Endothelial cell of umbilical vein (primary cell): Measurements from ENCODE around the gene DCHS1. TPM values are rescaled to one million over a fixed set of nuclear protein-coding genes. Genes with fewer than 3 reads are reported as not detected.
A peak's percentile ranks its signal among the peaks of the same experiment; 100 is the strongest.

Source experiments
- BruUV-seq: library from RNA; stranded (reverse); fragments of 400-500 nt; replicated peaks from 2 replicates; lab custom pipeline; 2021; lab: Mats Ljungman, UMichigan
- CTCF ChIA-PET: fragments of 300-600, 350-600 bp; sonication (Branson Sonifier 250); formaldehyde crosslinking; loops from one replicate; lab custom pipeline; 2021; ENCODE audit warnings: antibody characterized with exemption, inconsistent platforms; lab: Charles Lee
- POLR2A ChIA-PET: fragments of 300-600, 350-600 bp; sonication (Branson Sonifier 250); formaldehyde crosslinking; loops from one replicate; lab custom pipeline; 2021; ENCODE audit warnings: antibody characterized with exemption, inconsistent platforms; lab: Charles Lee
- DNase-seq: peaks from one replicate; pipeline ENCODE4 v3.0.0-alpha.2; 2011; ENCODE audit warnings: low read depth, low spot score
- FAIRE-seq: peaks from 2 replicates; lab custom pipeline; 2011; peaks lifted over from hg19 to GRCh38; lab: Jason Lieb, UNC
- H2AFZ ChIP-seq: 2 replicates; pipeline ENCODE4 v1.6.0; 2012; ENCODE audit warnings: low read depth, low read length, control low read depth, inconsistent platforms
- H3K27ac ChIP-seq: 2 replicates; pipeline ENCODE4 v1.5.1; 2011; ENCODE audit warnings: low read depth, mild to moderate bottlenecking, control low read depth, low read length, moderate library complexity; ENCODE audit not compliant: insufficient read depth
- H3K27me3 ChIP-seq, 2 experiments: 2 replicates each; pipeline versions ENCODE4 v1.6.0 to v1.6.1; 2011; ENCODE audit warnings: low read length in 2 of 2, mixed read lengths in 1 of 2; ENCODE audit not compliant: control insufficient read depth in 2 of 2, insufficient read depth in 2 of 2
- H3K36me3 ChIP-seq, 2 experiments: 2 replicates in 1 of 2; 3 replicates in 1 of 2; pipeline ENCODE4 v1.5.1; 2011; ENCODE audit warnings: low read length in 2 of 2, mild to moderate bottlenecking in 1 of 2, moderate library complexity in 1 of 2; ENCODE audit not compliant: control insufficient read depth in 2 of 2, insufficient read depth in 2 of 2; ENCODE audit errors: extremely low read depth in 1 of 2
- H3K4me1 ChIP-seq: 3 replicates; pipeline ENCODE4 v1.5.1; 2011; ENCODE audit warnings: mild to moderate bottlenecking, low read length; ENCODE audit not compliant: control insufficient read depth, insufficient read depth; ENCODE audit errors: extremely low read depth
- H3K4me2 ChIP-seq: 2 replicates; pipeline ENCODE4 v1.6.1; 2011; ENCODE audit warnings: low read length, control low read depth, mixed read lengths; ENCODE audit not compliant: insufficient read depth
- H3K4me3 ChIP-seq, 3 experiments: fragments of 200-600 bp in 1 of 3; sonication (generic), shearing (Covaris generic) in 1 of 3; replicated peaks in 1 of 3; 2 replicates each; pipeline ENCODE4 v1.5.1; 2011 to 2016; ENCODE audit warnings: control low read depth in 3 of 3, low read length in 3 of 3, mild to moderate bottlenecking in 2 of 3, inconsistent platforms in 1 of 3, low read depth in 1 of 3, moderate library complexity in 1 of 3; ENCODE audit not compliant: insufficient read depth in 1 of 3
- H3K79me2 ChIP-seq: 2 replicates; pipeline ENCODE4 v1.6.0; 2012; ENCODE audit warnings: low read length, inconsistent platforms; ENCODE audit not compliant: control insufficient read depth, insufficient read depth
- H3K9ac ChIP-seq: replicated peaks from 2 replicates; pipeline ENCODE3; 2011; ENCODE audit warnings: low read length, control low read depth; ENCODE audit not compliant: insufficient read depth; ENCODE audit errors: extremely low read depth
- H3K9me1 ChIP-seq: replicated peaks from 3 replicates; pipeline ENCODE4 v1.6.0; 2011; ENCODE audit warnings: mild to moderate bottlenecking, low read length; ENCODE audit not compliant: control insufficient read depth, insufficient read depth; ENCODE audit errors: extremely low read depth
- H3K9me3 ChIP-seq: replicated peaks from 2 replicates; pipeline ENCODE4 v1.5.1; 2012; ENCODE audit warnings: low read length, inconsistent platforms; ENCODE audit not compliant: control insufficient read depth, insufficient read depth
- H4K20me1 ChIP-seq: replicated peaks from 2 replicates; pipeline ENCODE3; 2011; ENCODE audit warnings: mild to moderate bottlenecking, low read length; ENCODE audit not compliant: control insufficient read depth, insufficient read depth; ENCODE audit errors: extremely low read depth
- EZH2 ChIP-seq: IDR thresholded peaks from 2 replicates; pipeline ENCODE4 v1.6.1; 2012; ENCODE audit warnings: borderline replicate concordance, low read depth, mild to moderate bottlenecking, moderate library complexity, low read length, inconsistent platforms; ENCODE audit not compliant: severe bottlenecking
- FOS ChIP-seq: IDR thresholded peaks from 2 replicates; pipeline ENCODE4 v1.6.1; 2011; ENCODE audit warnings: mild to moderate bottlenecking, low read length, moderate library complexity, borderline replicate concordance; ENCODE audit not compliant: insufficient read depth
- GATA2 ChIP-seq: IDR thresholded peaks from 2 replicates; pipeline ENCODE4 v1.7.0; 2011; ENCODE audit warnings: low read depth, mild to moderate bottlenecking, moderate library complexity, mixed read lengths, low read length; ENCODE audit not compliant: insufficient read length, insufficient read depth
- JUN ChIP-seq: IDR thresholded peaks from 2 replicates; pipeline ENCODE4 v1.6.1; 2011; ENCODE audit warnings: borderline replicate concordance, low read depth; ENCODE audit not compliant: insufficient read length, insufficient read depth
- MYC ChIP-seq: IDR thresholded peaks from one replicate; pipeline ENCODE4 v1.6.1; 2011; ENCODE audit warnings: mild to moderate bottlenecking, low read depth, low read length
- POLR2A ChIP-seq: IDR thresholded peaks from 2 replicates; pipeline ENCODE4 v1.6.1; 2012; ENCODE audit warnings: low read depth, mild to moderate bottlenecking, control low read depth, low read length
- POLR2AphosphoS5 ChIP-seq: IDR thresholded peaks from 2 replicates; pipeline ENCODE4 v1.6.1; 2012; ENCODE audit warnings: low read depth, mild to moderate bottlenecking, control low read depth, low read length, moderate library complexity; ENCODE audit not compliant: insufficient read depth
- dilution Hi-C: fragments of 300-500 bp; cut with MboI; formaldehyde crosslinking; loops from one replicate; pipeline ENCODE4 v1.15.0; 2019; ENCODE audit warnings: low sequenced_read_pairs; ENCODE audit not compliant: extremely low pct_ligation_motif_present
- intact Hi-C: fragments of 100-400 bp; cut with micrococcal nuclease; formaldehyde crosslinking; loops from one replicate; pipeline ENCODE4 v1.10.0; 2022
- polyA plus RNA-seq, 4 experiments: library from polyadenylated mRNA; depleted of rRNA in 3 of 4; stranded (reverse) in 3 of 4; unstranded in 1 of 4; fragments of >200 nt; gene quantifications; 2 replicates each; pipeline versions ENCODE4 v1.2.1 to v1.2.3, GENCODE V29; 2011 to 2012; ENCODE audit warnings: missing spikeins in 1 of 4
- total RNA-seq: library from RNA; stranded (reverse); gene quantifications from 2 replicates; pipeline ENCODE4 v1.2.3, GENCODE V29; 2021
- TF ChIP-seq, protein P1 (sequence below): IDR thresholded peaks from 2 replicates; pipeline ENCODE4 v1.6.1; 2011; ENCODE audit not compliant: insufficient read depth, insufficient read length
- TF ChIP-seq, protein P2 (sequence below), 2 donors: IDR thresholded peaks; 1 replicate in 1 of 2; 2 replicates in 1 of 2; pipeline ENCODE4 v1.5.1; 2011; ENCODE audit warnings: low read length in 2 of 2, mild to moderate bottlenecking in 2 of 2, moderate library complexity in 2 of 2, control low read depth in 1 of 2, inconsistent platforms in 1 of 2, low read depth in 1 of 2; ENCODE audit not compliant: insufficient read depth in 1 of 2; ENCODE audit errors: extremely low read depth in 1 of 2

The DCHS1 gene
- total and polyA plus RNA-seq, 2 donors (not counting 3 experiments of a cell fraction or from before 2014, with no cell fraction given), result 56.2 to 73.0 TPM

DNA sequence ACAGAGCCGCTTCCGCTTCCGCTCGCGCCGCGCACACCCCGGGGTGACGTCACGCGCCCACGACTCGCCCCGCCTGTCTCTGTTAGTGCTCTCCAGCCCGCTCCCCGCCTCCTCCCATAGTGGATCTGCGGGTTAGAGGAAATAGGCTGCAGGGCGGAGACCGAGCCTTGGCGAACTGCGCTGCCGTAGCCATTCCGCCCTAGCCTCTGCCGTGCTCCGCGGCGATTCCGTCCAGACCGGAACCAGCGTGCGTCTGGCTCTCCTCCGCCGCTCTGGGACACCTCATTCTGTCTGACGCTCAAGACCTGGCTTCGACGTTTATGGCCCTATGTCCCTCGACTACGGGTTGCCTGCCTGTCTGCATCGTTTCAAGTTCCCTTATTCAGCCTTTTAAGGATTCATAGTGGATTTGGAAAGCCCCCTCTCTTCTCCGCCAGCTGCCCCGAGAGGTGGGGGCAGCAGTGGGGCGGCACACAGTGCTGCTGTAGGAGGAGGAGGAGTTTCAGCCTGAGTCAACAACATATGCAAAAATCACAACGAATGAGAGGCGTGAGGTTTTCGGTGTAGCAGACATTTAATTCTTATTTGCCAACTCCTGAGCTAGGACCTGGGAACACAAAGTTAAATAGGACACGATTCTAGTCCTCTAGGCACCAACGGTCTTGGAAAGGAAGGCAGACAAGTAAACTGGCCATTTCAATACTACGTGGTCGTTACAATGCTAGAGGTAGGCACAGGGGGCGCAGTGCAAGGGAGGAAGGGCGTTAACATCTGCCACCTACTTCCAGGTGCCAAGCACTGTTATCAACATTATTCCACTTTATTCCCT, 43.2 kb downstream of the DCHS1 start, which contains the start of gene TAF10:
Gene TAF10 (minus strand): TSS at position 4 of the 829 bp plus-strand sequence. CDS start 27 bp downstream, outside the sequence.
- H3K27me3 ChIP-seq, result no peaks in the 10 kb centered on the region
- dilution Hi-C loops, result no loop called here
- CTCF ChIA-PET, result interaction anchor here (0.9 to 4.5 kb wide), 17 partner anchors 8 to 233 kb away, joined by 3 to 43 read pairs (median 4); partner anchors contain the start of gene MRPL17

More for the DNA sequence above, 43.2 kb downstream of the DCHS1 start, which contains the start of gene TAF10:
- no peaks in the 10 kb centered on the region for H4K20me1 ChIP-seq
- DNase-seq (peak; percentile 97), FAIRE-seq (peak; percentile 90)
- H3K4me2 ChIP-seq, result peak within 1 kb of the TSS; percentile 84
- POLR2A ChIA-PET, result interaction anchor here (1.1 to 2.0 kb wide), 3 partner anchors 42 to 71 kb away, joined by 3 to 14 read pairs (median 4); partner anchors contain the start of gene MRPL17
- peaks cover 36 to 45% of the 10 kb centered on the region in 2 experiments for H3K36me3 ChIP-seq
- BruUV-seq, result TSS peak; percentile 81
- H3K9me3 ChIP-seq, result no peaks in the 10 kb centered on the region
- intact Hi-C loops, result loop anchor here (1.0 kb wide), 5 partner anchors 9 to 131 kb away; partner anchors contain the start of genes ARFIP2, ILK, MRPL17 and RRP8
- H3K9ac ChIP-seq, result peak within 1 kb of the TSS; percentile 85
- peak within 1 kb of the TSS; percentile 89 for H3K27ac ChIP-seq
- H3K9me1 ChIP-seq, result no peaks in the 10 kb centered on the region
- peaks cover 33% of the 10 kb centered on the region for H3K79me2 ChIP-seq
- H2AFZ ChIP-seq, result peak within 1 kb of the TSS; percentile 12
- H3K4me1 ChIP-seq, result peaks cover 57% of the 10 kb centered on the region
- TF ChIP-seq POLR2A (peak; percentile 92), GATA2 (no peak), EZH2 (no peak), MYC (no peak), JUN (peak; percentile 10), FOS (peak; percentile 38), POLR2AphosphoS5 (peak; percentile 96)
- TF ChIP-seq, protein P1, sequence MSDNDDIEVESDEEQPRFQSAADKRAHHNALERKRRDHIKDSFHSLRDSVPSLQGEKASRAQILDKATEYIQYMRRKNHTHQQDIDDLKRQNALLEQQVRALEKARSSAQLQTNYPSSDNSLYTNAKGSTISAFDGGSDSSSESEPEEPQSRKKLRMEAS, result peak; percentile 76
- TF ChIP-seq, protein P2, sequence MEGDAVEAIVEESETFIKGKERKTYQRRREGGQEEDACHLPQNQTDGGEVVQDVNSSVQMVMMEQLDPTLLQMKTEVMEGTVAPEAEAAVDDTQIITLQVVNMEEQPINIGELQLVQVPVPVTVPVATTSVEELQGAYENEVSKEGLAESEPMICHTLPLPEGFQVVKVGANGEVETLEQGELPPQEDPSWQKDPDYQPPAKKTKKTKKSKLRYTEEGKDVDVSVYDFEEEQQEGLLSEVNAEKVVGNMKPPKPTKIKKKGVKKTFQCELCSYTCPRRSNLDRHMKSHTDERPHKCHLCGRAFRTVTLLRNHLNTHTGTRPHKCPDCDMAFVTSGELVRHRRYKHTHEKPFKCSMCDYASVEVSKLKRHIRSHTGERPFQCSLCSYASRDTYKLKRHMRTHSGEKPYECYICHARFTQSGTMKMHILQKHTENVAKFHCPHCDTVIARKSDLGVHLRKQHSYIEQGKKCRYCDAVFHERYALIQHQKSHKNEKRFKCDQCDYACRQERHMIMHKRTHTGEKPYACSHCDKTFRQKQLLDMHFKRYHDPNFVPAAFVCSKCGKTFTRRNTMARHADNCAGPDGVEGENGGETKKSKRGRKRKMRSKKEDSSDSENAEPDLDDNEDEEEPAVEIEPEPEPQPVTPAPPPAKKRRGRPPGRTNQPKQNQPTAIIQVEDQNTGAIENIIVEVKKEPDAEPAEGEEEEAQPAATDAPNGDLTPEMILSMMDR (IDR thresholded peaks at IDR 0.05; ENCODE audit: extremely low read depth in 1 of 2, insufficient read depth in 1 of 2, low read depth in 1 of 2, low read length in 2 of 2), result peak; percentile 41 to 49
- H3K4me3 ChIP-seq, result peak within 1 kb of the TSS; percentile 28 to 72 (median 71)
